H9 (cell line): ENCODE data around the gene PM20D2. TPM values are rescaled to one million over a fixed set of nuclear protein-coding genes. Genes with fewer than 3 reads are reported as not detected.

Source experiments
- DNase-seq: peaks from one replicate; pipeline ENCODE4 v3.0.0-alpha.2; 2017
- H2AFZ ChIP-seq: one replicate; pipeline ENCODE4 v1.6.1; 2013; ENCODE audit warnings: mild to moderate bottlenecking, low read length, control low read depth, moderate library complexity
- H2AK5ac ChIP-seq: 2 replicates; pipeline ENCODE4 v1.6.1; 2013; ENCODE audit warnings: low read length, control low read depth, mixed read lengths; ENCODE audit not compliant: insufficient read length
- H2BK120ac ChIP-seq: one replicate; pipeline ENCODE4 v1.6.1; 2013; ENCODE audit warnings: low read depth, mild to moderate bottlenecking, low read length, control low read depth, inconsistent platforms; ENCODE audit not compliant: poor library complexity, severe bottlenecking
- H2BK12ac ChIP-seq: 2 replicates; pipeline ENCODE4 v1.6.1; 2013; ENCODE audit warnings: low read length, control low read depth, mixed read lengths, low read depth; ENCODE audit not compliant: insufficient read length
- H2BK15ac ChIP-seq: 2 replicates; pipeline ENCODE4 v1.6.1; 2013; ENCODE audit warnings: low read depth, low read length, control low read depth
- H2BK20ac ChIP-seq: one replicate; pipeline ENCODE4 v1.6.1; 2013; ENCODE audit warnings: low read depth, mild to moderate bottlenecking, low read length, control low read depth, inconsistent platforms; ENCODE audit not compliant: poor library complexity, severe bottlenecking
- H2BK5ac ChIP-seq: 2 replicates; pipeline ENCODE4 v1.6.1; 2013; ENCODE audit warnings: low read length, control low read depth, mixed read lengths; ENCODE audit not compliant: insufficient read length
- H3K14ac ChIP-seq: 2 replicates; pipeline ENCODE4 v1.6.1; 2013; ENCODE audit warnings: low read length, control low read depth; ENCODE audit not compliant: insufficient read depth
- H3K18ac ChIP-seq: 2 replicates; pipeline ENCODE4 v1.6.1; 2013; ENCODE audit warnings: low read depth, mild to moderate bottlenecking, mixed read lengths, low read length, control low read depth; ENCODE audit not compliant: insufficient read length
- H3K23ac ChIP-seq: 2 replicates; pipeline ENCODE4 v1.6.1; 2013; ENCODE audit warnings: low read length, control low read depth, mixed read lengths, low read depth; ENCODE audit not compliant: insufficient read length
- H3K23me2 ChIP-seq: 2 replicates; pipeline ENCODE4 v1.6.1; 2013; ENCODE audit warnings: low read depth, mild to moderate bottlenecking, mixed read lengths, low read length, control low read depth; ENCODE audit not compliant: insufficient read length, poor library complexity, severe bottlenecking
- H3K27ac ChIP-seq: 2 replicates; pipeline ENCODE4 v1.5.1; 2013; ENCODE audit warnings: low read length, control low read depth, mixed read lengths, low read depth; ENCODE audit not compliant: insufficient read length
- H3K27me3 ChIP-seq: 2 replicates; pipeline ENCODE4 v1.6.1; 2013; ENCODE audit warnings: low read length, control low read depth, inconsistent platforms; ENCODE audit not compliant: insufficient read depth
- H3K4ac ChIP-seq: 2 replicates; pipeline ENCODE4 v1.6.1; 2013; ENCODE audit warnings: low read depth, mild to moderate bottlenecking, control low read depth, inconsistent platforms, low read length, moderate library complexity
- H3K4me1 ChIP-seq: 2 replicates; pipeline ENCODE4 v1.6.1; 2013; ENCODE audit warnings: low read length, control low read depth, inconsistent platforms; ENCODE audit not compliant: insufficient read depth
- H3K4me2 ChIP-seq: 2 replicates; pipeline ENCODE4 v1.6.1; 2013; ENCODE audit warnings: low read length, control low read depth, mixed read lengths; ENCODE audit not compliant: insufficient read length, insufficient read depth
- H3K56ac ChIP-seq: 2 replicates; pipeline ENCODE4 v1.6.1; 2013; ENCODE audit warnings: low read depth, mild to moderate bottlenecking, mixed read lengths, low read length, control low read depth; ENCODE audit not compliant: insufficient read length
- H3K79me1 ChIP-seq: 2 replicates; pipeline ENCODE4 v1.6.1; 2013; ENCODE audit warnings: low read depth, mild to moderate bottlenecking, moderate library complexity, low read length, control low read depth, inconsistent platforms; ENCODE audit not compliant: insufficient read depth, poor library complexity, severe bottlenecking
- H3K79me2 ChIP-seq: 2 replicates; pipeline ENCODE4 v1.6.1; 2013; ENCODE audit warnings: low read length, control low read depth, inconsistent platforms; ENCODE audit not compliant: insufficient read depth
- H3K9ac ChIP-seq: 2 replicates; pipeline ENCODE4 v1.6.1; 2013; ENCODE audit warnings: low read length, control low read depth, mixed read lengths; ENCODE audit not compliant: insufficient read length; ENCODE audit errors: extremely low read depth
- H3K9me3 ChIP-seq: one replicate; pipeline ENCODE4 v1.6.1; 2013; ENCODE audit warnings: low read depth, low read length, inconsistent platforms; ENCODE audit not compliant: control insufficient read depth
- H3T11ph ChIP-seq: one replicate; pipeline ENCODE4 v1.6.1; 2013; ENCODE audit warnings: mild to moderate bottlenecking, low read length, control low read depth, inconsistent platforms
- H4K20me1 ChIP-seq: one replicate; pipeline ENCODE4 v1.6.1; 2013; ENCODE audit not compliant: control insufficient read depth, insufficient read length, insufficient read depth
- H4K5ac ChIP-seq: 2 replicates; pipeline ENCODE4 v1.6.1; 2013; ENCODE audit warnings: low read depth, mild to moderate bottlenecking, mixed read lengths, low read length, control low read depth; ENCODE audit not compliant: insufficient read length
- H4K8ac ChIP-seq: replicated peaks from 2 replicates; pipeline ENCODE4 v1.6.1; 2013; ENCODE audit warnings: low read length, control low read depth, mixed read lengths, low read depth; ENCODE audit not compliant: insufficient read length
- H4K91ac ChIP-seq: 2 replicates; pipeline ENCODE4 v1.6.1; 2013; ENCODE audit warnings: low read depth, mild to moderate bottlenecking, moderate library complexity, mixed read lengths, low read length, control low read depth; ENCODE audit not compliant: insufficient read length
- H3K27ac Mint-ChIP-seq, 3 experiments: 2 replicates in 2 of 3; 3 replicates in 1 of 3; pipeline ENCODE4 v1.8.0; 2020 to 2021; ENCODE audit warnings: mixed read lengths in 3 of 3, mild to moderate bottlenecking in 1 of 3, moderate library complexity in 1 of 3
- H3K27me3 Mint-ChIP-seq: 2 replicates; pipeline ENCODE4 v1.8.0; 2021; ENCODE audit warnings: low read depth, mild to moderate bottlenecking, moderate library complexity, mixed read lengths
- H3K36me3 Mint-ChIP-seq, 3 experiments: 2 replicates in 2 of 3; 3 replicates in 1 of 3; pipeline ENCODE4 v1.8.0; 2020 to 2021; ENCODE audit warnings: low read depth in 3 of 3, mixed read lengths in 3 of 3; ENCODE audit not compliant: insufficient read depth in 1 of 3
- H3K4me1 Mint-ChIP-seq, 2 experiments: 2 replicates each; pipeline ENCODE4 v1.8.0; 2020; ENCODE audit warnings: mixed read lengths in 2 of 2
- H3K4me3 Mint-ChIP-seq, 2 experiments: 2 replicates in 1 of 2; 3 replicates in 1 of 2; pipeline ENCODE4 v1.8.0; 2020 to 2021; ENCODE audit warnings: mild to moderate bottlenecking in 2 of 2, mixed read lengths in 2 of 2, moderate library complexity in 1 of 2
- H3K9me3 Mint-ChIP-seq, 2 experiments: 2 replicates in 1 of 2; 3 replicates in 1 of 2; pipeline ENCODE4 v1.8.0; 2020; ENCODE audit warnings: mild to moderate bottlenecking in 2 of 2, mixed read lengths in 2 of 2, moderate library complexity in 1 of 2
- CTCF ChIP-seq: fragments of 200-600 bp; sonication (generic); conservative IDR thresholded peaks from 3 replicates; pipeline ENCODE4 v1.8.0; 2021; ENCODE audit warnings: antibody characterized with exemption, mild to moderate bottlenecking
- WGBS: extraction: QIAGEN DNeasy Blood & Tissue Kit; methylation state at CpG from one replicate; pipeline ENCODE4 v1.1.7; 2013; ENCODE audit warnings: missing lambda C conversion rate, low lambda C conversion rate, mixed read lengths; ENCODE audit not compliant: insufficient read length; ENCODE audit errors: extremely low coverage; 5-methylcytosine and 5-hydroxymethylcytosine counted together
- total RNA-seq: library from RNA; stranded (reverse); gene quantifications from 2 replicates; pipeline ENCODE4 v1.2.1, GENCODE V29; 2021

The PM20D2 gene
- total RNA-seq, 1 experiment from 2014 or later, result 8.3 TPM

DNA sequence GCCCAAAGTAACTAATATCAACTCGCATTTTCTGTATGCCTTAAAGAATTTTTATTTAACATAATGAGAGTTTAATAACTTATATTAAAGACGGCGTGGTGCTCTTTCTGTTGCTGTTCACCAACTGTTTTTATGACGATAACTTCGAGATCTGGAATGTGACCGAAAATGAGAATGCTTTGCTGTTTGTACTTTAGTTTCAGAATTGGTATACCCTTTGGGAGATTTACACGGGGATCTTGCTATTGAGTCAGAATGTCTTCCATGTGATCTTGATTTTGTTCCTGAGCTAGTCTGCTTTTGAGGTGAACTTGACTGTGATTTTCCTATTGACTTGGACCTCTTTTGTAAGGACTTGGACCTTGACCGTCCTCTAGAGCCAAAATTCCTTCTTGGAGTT, 47.4 kb upstream of the PM20D2 start:
- Histone ChIP-seq H3K9ac (no peak overlapping the region), H3K9me3 (no peaks in the 10 kb centered on the region), H3K27me3 (no peaks in the 10 kb centered on the region), H2BK15ac (no peak overlapping the region), H3K14ac (no peak overlapping the region), H3K4me1 (no peaks in the 10 kb centered on the region), H3K79me1 (no peaks in the 10 kb centered on the region), H3K27ac (no peak overlapping the region), H3K79me2 (no peaks in the 10 kb centered on the region), H2BK120ac (no peak overlapping the region), H3K56ac (no peak overlapping the region), H3T11ph (no peak overlapping the region), H2BK5ac (no peak overlapping the region), H2AK5ac (no peak overlapping the region), H2BK12ac (no peak overlapping the region), H4K5ac (no peak overlapping the region), H3K23ac (no peak overlapping the region), H3K18ac (no peak overlapping the region), H3K23me2 (no peaks in the 10 kb centered on the region), H4K20me1 (no peaks in the 10 kb centered on the region), H2BK20ac (no peak overlapping the region), H2AFZ (no peak overlapping the region), H4K8ac (no peak overlapping the region), H3K4me2 (no peak overlapping the region), H3K4ac (no peak overlapping the region), H4K91ac (no peak overlapping the region)
- H3K36me3 Mint-ChIP-seq, result peaks cover 0 to 10% (median 9%) of the 10 kb centered on the region in 3 experiments; a peak in 5 of 7 replicates
- TF ChIP-seq CTCF, result no peak
- no peaks in the 10 kb centered on the region for H3K9me3 Mint-ChIP-seq
- H3K27me3 Mint-ChIP-seq, result no peaks in the 10 kb centered on the region
- WGBS, result no CpG with 5 or more reads among the region's 8 CpGs
- H3K27ac Mint-ChIP-seq, result no peak overlapping the region
- H3K4me1 Mint-ChIP-seq, result no peaks in the 10 kb centered on the region; a peak in 1 of 4 replicates
- no peak overlapping the region for H3K4me3 Mint-ChIP-seq
- no peak for DNase-seq
